ENCODE data around the gene C1S.

C1S gene

GRCh38 chr12:7101694-7102131, 41.2 kb downstream of the C1S start:
- Histone ChIP-seq H3K27me3 (replicated peaks; ENCODE audit: insufficient read depth, low read length) (no peaks in the 10 kb centered on the region), H3K27ac (ENCODE audit: low read length) (no peak overlapping the region), H3F3A (ENCODE audit: insufficient read depth, low read length) (no peaks in the 10 kb centered on the region), H3K79me2 (ENCODE audit: low read length) (no peaks in the 10 kb centered on the region), H3K36me3 (replicated peaks; ENCODE audit: insufficient read depth, low read length) (no peaks in the 10 kb centered on the region), H3K9me2 (replicated peaks; ENCODE audit: insufficient read depth, low read length) (no peaks in the 10 kb centered on the region), H3K4me1 (ENCODE audit: low read length) (no peaks in the 10 kb centered on the region), H3K4me3 (ENCODE audit: low read length) (no peak overlapping the region), H3K9me3 (replicated peaks; ENCODE audit: insufficient read depth, low read length) (no peaks in the 10 kb centered on the region), H2AFZ (ENCODE audit: low read length) (no peak overlapping the region), H3K4me2 (ENCODE audit: low read depth, low read length) (no peak overlapping the region), H3K9ac (ENCODE audit: low read length) (no peak overlapping the region), H4K20me1 (ENCODE audit: insufficient read depth, low read length) (no peaks in the 10 kb centered on the region)
- no peak for TF ChIP-seq EZH2 (optimal IDR thresholded peaks at IDR 0.05; ENCODE audit: low read depth, low read length)
- TF ChIP-seq CTCF (IDR thresholded peaks at IDR 0.05; ENCODE audit: low read length) = no peak
- no peak for TF ChIP-seq EZH2phosphoT487 (IDR thresholded peaks at IDR 0.05; ENCODE audit: low read length)
- DNase-seq = no peak

- Histone ChIP-seq H3K4me2 (ENCODE audit: low read depth, low read length) (no peak overlapping the region), H3K9me3 (replicated peaks; ENCODE audit: insufficient read depth, low read length) (no peaks in the 10 kb centered on the region), H3F3A (ENCODE audit: insufficient read depth, low read length) (peaks cover 1% of the 10 kb centered on the region; the same call in 1 of the 2 replicates), H3K79me2 (ENCODE audit: low read length) (no peaks in the 10 kb centered on the region), H3K36me3 (replicated peaks; ENCODE audit: insufficient read depth, low read length) (no peaks in the 10 kb centered on the region), H3K27me3 (replicated peaks; ENCODE audit: insufficient read depth, low read length) (no peaks in the 10 kb centered on the region), H3K9ac (ENCODE audit: low read length) (no peak overlapping the region), H3K4me1 (ENCODE audit: low read length) (0 out of 2 replicates have a peak, but pooled peaks cover under 1% of the 10 kb centered on the region), H2AFZ (ENCODE audit: low read length) (no peak overlapping the region), H4K20me1 (ENCODE audit: insufficient read depth, low read length) (no peaks in the 10 kb centered on the region), H3K27ac (ENCODE audit: low read length) (no peak overlapping the region), H3K9me2 (replicated peaks; ENCODE audit: insufficient read depth, low read length) (no peaks in the 10 kb centered on the region), H3K4me3 (ENCODE audit: low read length) (no peak overlapping the region)
- no peak for DNase-seq
- TF ChIP-seq CTCF (IDR thresholded peaks at IDR 0.05; ENCODE audit: low read length) (no peak), EZH2 (optimal IDR thresholded peaks at IDR 0.05; ENCODE audit: low read depth, low read length) (no peak), EZH2phosphoT487 (IDR thresholded peaks at IDR 0.05; ENCODE audit: low read length) (no peak)
Measured at GRCh38 chr12:7102582-7102981, 42.1 kb downstream of the C1S start.

- DNase-seq = no peak
- peaks cover under 1% of the 10 kb centered on the region; the same call in 1 of the 2 replicates for H3K79me2 ChIP-seq (ENCODE audit: low read length)
- H3K4me3 ChIP-seq (ENCODE audit: low read length) = no peak overlapping the region
- H3K27ac ChIP-seq (ENCODE audit: low read length) = no peak overlapping the region
- H3K36me3 ChIP-seq (replicated peaks; ENCODE audit: insufficient read depth, low read length) = no peaks in the 10 kb centered on the region
- H3K9me3 ChIP-seq (replicated peaks; ENCODE audit: insufficient read depth, low read length) = no peaks in the 10 kb centered on the region
- no peak overlapping the region for H3K9ac ChIP-seq (ENCODE audit: low read length)
- H4K20me1 ChIP-seq (ENCODE audit: insufficient read depth, low read length) = no peaks in the 10 kb centered on the region
- no peak overlapping the region for H2AFZ ChIP-seq (ENCODE audit: low read length)
- no peak overlapping the region for H3K4me2 ChIP-seq (ENCODE audit: low read depth, low read length)
- TF ChIP-seq EZH2 (optimal IDR thresholded peaks at IDR 0.05; ENCODE audit: low read depth, low read length) (no peak), CTCF (IDR thresholded peaks at IDR 0.05; ENCODE audit: low read length) (no peak), EZH2phosphoT487 (IDR thresholded peaks at IDR 0.05; ENCODE audit: low read length) (no peak)
- H3K4me1 ChIP-seq (ENCODE audit: low read length) = 0 out of 2 replicates have a peak, but pooled peaks cover 2% of the 10 kb centered on the region
- H3K9me2 ChIP-seq (replicated peaks; ENCODE audit: insufficient read depth, low read length) = no peaks in the 10 kb centered on the region
- peaks cover 11% of the 10 kb centered on the region; the same call in 1 of the 2 replicates for H3F3A ChIP-seq (ENCODE audit: insufficient read depth, low read length)
- no peaks in the 10 kb centered on the region for H3K27me3 ChIP-seq (replicated peaks; ENCODE audit: insufficient read depth, low read length)
Measured at GRCh38 chr12:7103837-7104584, 43.5 kb downstream of the C1S start.
